Measurements from ENCODE around the gene CAMK2D.

GRCh38 chr4:113756005-113756410 is 5.5 kb downstream of the CAMK2D start:
- no peak for TF ChIP-seq CTCF (IDR thresholded peaks at IDR 0.05)
- no peak for TF ChIP-seq POLR2AphosphoS5 (IDR thresholded peaks at IDR 0.05; ENCODE audit: low read depth, low read length)
- no peak for TF ChIP-seq SIN3A (IDR thresholded peaks at IDR 0.05; ENCODE audit: borderline replicate concordance, insufficient read depth, low read depth, low read length)
